CD14-positive monocyte (primary cell): Measurements from ENCODE around the gene CYSLTR2. TPM values are rescaled to one million over a fixed set of nuclear protein-coding genes. Genes with fewer than 3 reads are reported as not detected.

Source experiments
- DNase-seq, 3 donors: peaks; one replicate each; pipeline ENCODE4 v3.0.0-alpha.2; 2011 to 2022
- H2AFZ ChIP-seq: 2 replicates; pipeline ENCODE4 v1.6.0; 2012; ENCODE audit warnings: mild to moderate bottlenecking, low read depth, low read length, inconsistent platforms; ENCODE audit not compliant: insufficient read depth, poor library complexity, severe bottlenecking
- H3K27ac ChIP-seq, 2 donors: 1 replicate in 1 of 2; 2 replicates in 1 of 2; pipeline ENCODE4 v1.5.1; 2012 to 2013; ENCODE audit warnings: low read length in 2 of 2, control low read depth in 1 of 2, inconsistent platforms in 1 of 2, low read depth in 1 of 2, mild to moderate bottlenecking in 1 of 2
- H3K27me3 ChIP-seq, 2 donors: one replicate each; pipeline versions ENCODE4 v1.6.0 to v1.6.1; 2011 to 2013; ENCODE audit warnings: low read length in 2 of 2; ENCODE audit not compliant: control insufficient read depth in 2 of 2, insufficient read depth in 2 of 2
- H3K36me3 ChIP-seq, 2 donors: replicated peaks in 1 of 2; 1 replicate in 1 of 2; 2 replicates in 1 of 2; pipeline versions ENCODE4 v1.5.1 to v1.6.1; 2012 to 2013; ENCODE audit warnings: low read length in 2 of 2, control low read depth in 1 of 2, inconsistent platforms in 1 of 2, mild to moderate bottlenecking in 1 of 2; ENCODE audit not compliant: insufficient read depth in 2 of 2, control insufficient read depth in 1 of 2
- H3K4me1 ChIP-seq, 2 donors: 1 replicate in 1 of 2; 2 replicates in 1 of 2; pipeline versions ENCODE4 v1.5.1 to v1.6.1; 2012 to 2013; ENCODE audit warnings: low read length in 2 of 2, control low read depth in 1 of 2, inconsistent platforms in 1 of 2, mild to moderate bottlenecking in 1 of 2, moderate library complexity in 1 of 2; ENCODE audit not compliant: insufficient read depth in 2 of 2, control insufficient read depth in 1 of 2
- H3K4me2 ChIP-seq: replicated peaks from 2 replicates; pipeline ENCODE3; 2012; ENCODE audit warnings: low read length, moderate library complexity, mild to moderate bottlenecking; ENCODE audit not compliant: poor library complexity, severe bottlenecking; ENCODE audit errors: extremely low read depth
- H3K4me3 ChIP-seq, 3 experiments: fragments of 200-600 bp in 1 of 3; sonication (generic) in 1 of 3; replicated peaks in 1 of 3; 1 replicate in 2 of 3; 2 replicates in 1 of 3; pipeline ENCODE4 v1.5.1; 2011 to 2013; ENCODE audit warnings: low read length in 3 of 3, mild to moderate bottlenecking in 3 of 3, control low read depth in 2 of 3, low read depth in 2 of 3, inconsistent platforms in 1 of 3, moderate library complexity in 1 of 3
- H3K79me2 ChIP-seq: 2 replicates; pipeline ENCODE4 v1.6.0; 2012; ENCODE audit warnings: mild to moderate bottlenecking, control low read depth, inconsistent platforms, low read length, moderate library complexity; ENCODE audit not compliant: insufficient read depth
- H3K9ac ChIP-seq: 2 replicates; pipeline ENCODE4 v1.6.0; 2017; ENCODE audit warnings: low read length, mild to moderate bottlenecking; ENCODE audit not compliant: insufficient read depth, poor library complexity, severe bottlenecking
- H3K9me3 ChIP-seq, 2 donors: replicated peaks in 1 of 2; 1 replicate in 1 of 2; 2 replicates in 1 of 2; pipeline versions ENCODE4 v1.5.1 to v1.6.1; 2012 to 2013; ENCODE audit warnings: low read length in 2 of 2, control low read depth in 1 of 2; ENCODE audit not compliant: control insufficient read depth in 1 of 2, insufficient read depth in 1 of 2
- H4K20me1 ChIP-seq: 2 replicates; pipeline ENCODE4 v1.6.0; 2012; ENCODE audit warnings: mild to moderate bottlenecking, low read length, control low read depth, moderate library complexity; ENCODE audit not compliant: insufficient read depth
- H3K27ac Mint-ChIP-seq, 7 donors: one replicate each; pipeline ENCODE4 v1.8.0; 2020; ENCODE audit warnings: mild to moderate bottlenecking in 7 of 7, mixed read lengths in 7 of 7, moderate library complexity in 6 of 7, inconsistent platforms in 2 of 7
- H3K27me3 Mint-ChIP-seq, 3 donors: one replicate each; pipeline ENCODE4 v1.8.0; 2021 to 2022; ENCODE audit warnings: low read depth in 3 of 3, mild to moderate bottlenecking in 3 of 3, mixed read lengths in 3 of 3, moderate library complexity in 3 of 3, inconsistent platforms in 1 of 3
- H3K36me3 Mint-ChIP-seq, 2 donors: one replicate each; pipeline ENCODE4 v1.8.0; 2020; ENCODE audit warnings: mixed read lengths in 2 of 2, inconsistent platforms in 1 of 2, mild to moderate bottlenecking in 1 of 2
- H3K4me1 Mint-ChIP-seq: one replicate; pipeline ENCODE4 v1.8.0; 2020; ENCODE audit warnings: mild to moderate bottlenecking, mixed read lengths
- H3K4me3 Mint-ChIP-seq, 2 donors: one replicate each; pipeline ENCODE4 v1.8.0; 2020; ENCODE audit warnings: mild to moderate bottlenecking in 2 of 2, mixed read lengths in 2 of 2, moderate library complexity in 1 of 2
- H3K9me3 Mint-ChIP-seq, 7 donors: one replicate each; pipeline ENCODE4 v1.8.0; 2020 to 2022; ENCODE audit warnings: mixed read lengths in 7 of 7, mild to moderate bottlenecking in 6 of 7, moderate library complexity in 6 of 7, inconsistent platforms in 2 of 7
- CTCF ChIP-seq: fragments of 200-600 bp; IDR thresholded peaks from one replicate; pipeline ENCODE4 v1.8.0; 2022; ENCODE audit warnings: antibody characterized with exemption, mild to moderate bottlenecking
- WGBS: methylation state at CpG from one replicate; pipeline ENCODE4 v1.1.5; 2013; ENCODE audit warnings: missing lambda C conversion rate; ENCODE audit not compliant: insufficient coverage; 5-methylcytosine and 5-hydroxymethylcytosine counted together
- intact Hi-C, 2 donors: fragments of 100-400 bp; cut with micrococcal nuclease; formaldehyde crosslinking; loops; one replicate each; pipeline versions ENCODE4 v1.15.0 to v1.15.1; 2023
- polyA plus RNA-seq, 3 donors: library from polyadenylated mRNA; depleted of rRNA in 1 of 3; unstranded in 2 of 3; stranded (reverse) in 1 of 3; fragments of 300-500 nt in 2 of 3; fragments of >200 nt in 1 of 3; fragmentation: Illumina TruSeq in 2 of 3; gene quantifications; 1 replicate in 2 of 3; 2 replicates in 1 of 3; pipeline ENCODE4 v1.2.3, GENCODE V29; 2012 to 2021

CYSLTR2 gene
- polyA plus RNA-seq, 3 donors: 1.9 to 6.5 (median 4.1) TPM

GRCh38 chr13:48749144-48749543, 95.4 kb downstream of the CYSLTR2 start:
- no peaks in the 10 kb centered on the region for H3K4me1 ChIP-seq
- Mint-ChIP-seq H3K36me3 (no peaks in the 10 kb centered on the region), H3K9me3 (peaks cover 0 to 2% (median 0%) of the 10 kb centered on the region in 7 donors), H3K4me1 (peaks cover 12% of the 10 kb centered on the region), H3K4me3 (no peak overlapping the region), H3K27ac (peak overlapping the region in 2 of 7 donors; percentile 58 to 76), H3K27me3 (peaks cover 0 to 5% (median 0%) of the 10 kb centered on the region in 3 donors)
- H3K9ac ChIP-seq: no peak overlapping the region
- no peak for TF ChIP-seq CTCF
- no peak for DNase-seq
- no peaks in the 10 kb centered on the region for H3K79me2 ChIP-seq
- no peak overlapping the region for H3K27ac ChIP-seq
- no peak overlapping the region for H3K4me3 ChIP-seq
- H4K20me1 ChIP-seq: no peaks in the 10 kb centered on the region
- no peaks in the 10 kb centered on the region for H3K27me3 ChIP-seq
- H3K4me2 ChIP-seq: no peak overlapping the region
- intact Hi-C loops: no loop called here
- WGBS: 86% methylated on average over 3 of the region's 4 CpGs
- no peak overlapping the region for H2AFZ ChIP-seq
- H3K36me3 ChIP-seq: no peaks in the 10 kb centered on the region
- H3K9me3 ChIP-seq: no peaks in the 10 kb centered on the region

GRCh38 chr13:48749699-48750473, 96.2 kb downstream of the CYSLTR2 start:
- Histone ChIP-seq H3K27me3 (no peaks in the 10 kb centered on the region), H3K9ac (no peak overlapping the region), H3K36me3 (no peaks in the 10 kb centered on the region), H3K79me2 (no peaks in the 10 kb centered on the region), H2AFZ (no peak overlapping the region), H3K4me1 (no peaks in the 10 kb centered on the region), H3K4me3 (no peak overlapping the region), H4K20me1 (no peaks in the 10 kb centered on the region), H3K9me3 (no peaks in the 10 kb centered on the region), H3K4me2 (no peak overlapping the region), H3K27ac (no peak overlapping the region)
- DNase-seq: peak; percentile 70 to 86 (median 76)
- peak; percentile 19 for TF ChIP-seq CTCF
- Mint-ChIP-seq H3K27ac (peak overlapping the region in 4 of 7 donors; percentile 25 to 85 (median 38)), H3K4me3 (no peak overlapping the region), H3K27me3 (peaks cover 0 to 4% (median 0%) of the 10 kb centered on the region in 3 donors), H3K36me3 (no peaks in the 10 kb centered on the region), H3K9me3 (peaks cover 0 to 2% (median under 1%) of the 10 kb centered on the region in 7 donors), H3K4me1 (peaks cover 12% of the 10 kb centered on the region)
- 70% methylated on average over 10 of the region's 15 CpGs for WGBS
- intact Hi-C loops: no loop called here
